Raji (cell line): Measurements from ENCODE around the gene CALN1.

Source experiments
- POLR2A ChIP-seq: IDR thresholded peaks from 2 replicates; pipeline ENCODE4 v1.6.1; 2011; ENCODE audit warnings: low read depth, low read length, control low read depth; ENCODE audit not compliant: insufficient read depth

CALN1 gene

DNA sequence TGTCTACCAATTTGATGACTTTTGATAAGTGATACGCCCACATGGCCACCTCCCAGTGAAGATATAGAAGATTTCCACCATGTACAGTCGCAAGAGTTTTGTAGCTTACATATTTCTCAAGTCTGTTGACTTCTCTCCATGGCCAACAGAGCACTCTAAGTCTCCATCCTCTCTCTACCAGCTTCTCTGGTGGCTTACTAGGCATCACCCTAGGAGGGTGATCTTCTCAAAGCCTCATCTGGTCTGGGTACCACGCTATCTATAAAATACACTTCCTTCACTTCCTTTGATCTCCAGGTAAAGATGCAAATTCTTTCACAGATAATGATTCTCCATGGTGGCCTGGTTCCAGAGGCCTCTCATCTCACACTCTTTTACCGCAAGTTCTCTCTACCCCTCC, 49.9 kb downstream of the CALN1 start:
- TF ChIP-seq POLR2A = no peak

DNA sequence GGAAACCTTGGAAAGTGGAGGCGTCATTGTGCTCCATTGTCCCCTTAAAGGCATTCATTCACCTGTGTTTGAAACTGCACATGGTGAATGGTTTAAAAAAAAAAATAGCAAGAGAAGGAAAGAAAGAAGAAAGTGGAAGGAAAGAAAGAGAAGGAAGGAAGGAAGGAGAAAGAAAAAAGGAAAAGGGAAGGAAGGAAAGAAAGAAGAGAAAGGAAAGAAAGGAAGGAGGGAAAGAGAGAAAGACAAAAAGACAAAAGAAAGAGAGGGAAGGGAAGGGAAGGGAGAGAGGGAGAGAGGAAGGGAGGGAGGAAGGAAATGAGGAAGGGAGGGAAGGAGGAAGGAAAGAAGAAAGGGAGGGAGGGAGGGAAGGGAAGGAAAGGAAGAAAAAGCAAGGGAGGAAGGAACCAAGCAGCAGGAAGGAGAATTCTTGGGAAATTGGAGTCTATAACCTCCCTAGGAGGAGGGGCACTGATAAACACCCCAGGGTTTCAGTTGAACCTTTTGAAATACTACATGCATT, 66.9 kb downstream of the CALN1 start:
- TF ChIP-seq POLR2A = no peak

DNA sequence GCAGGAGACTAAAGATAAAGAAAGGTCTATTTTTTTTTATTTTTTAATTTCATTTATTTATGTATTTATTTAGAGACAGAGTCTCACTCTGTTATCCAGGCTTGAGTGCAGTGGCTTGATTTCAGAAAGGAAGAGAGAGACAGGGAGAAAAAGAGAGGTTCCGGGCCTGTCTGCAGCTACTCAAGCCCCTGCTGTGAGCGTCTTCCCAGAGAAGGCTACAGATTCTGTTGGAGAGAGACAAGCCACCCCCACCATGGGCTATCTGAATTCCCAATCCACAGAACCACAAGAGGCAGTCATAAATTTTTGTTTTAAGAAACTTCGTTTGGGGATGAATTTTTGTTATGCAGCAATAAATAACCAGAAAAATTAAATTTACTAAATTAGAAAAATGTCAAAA, 68.1 kb downstream of the CALN1 start:
- no peak for TF ChIP-seq POLR2A

DNA sequence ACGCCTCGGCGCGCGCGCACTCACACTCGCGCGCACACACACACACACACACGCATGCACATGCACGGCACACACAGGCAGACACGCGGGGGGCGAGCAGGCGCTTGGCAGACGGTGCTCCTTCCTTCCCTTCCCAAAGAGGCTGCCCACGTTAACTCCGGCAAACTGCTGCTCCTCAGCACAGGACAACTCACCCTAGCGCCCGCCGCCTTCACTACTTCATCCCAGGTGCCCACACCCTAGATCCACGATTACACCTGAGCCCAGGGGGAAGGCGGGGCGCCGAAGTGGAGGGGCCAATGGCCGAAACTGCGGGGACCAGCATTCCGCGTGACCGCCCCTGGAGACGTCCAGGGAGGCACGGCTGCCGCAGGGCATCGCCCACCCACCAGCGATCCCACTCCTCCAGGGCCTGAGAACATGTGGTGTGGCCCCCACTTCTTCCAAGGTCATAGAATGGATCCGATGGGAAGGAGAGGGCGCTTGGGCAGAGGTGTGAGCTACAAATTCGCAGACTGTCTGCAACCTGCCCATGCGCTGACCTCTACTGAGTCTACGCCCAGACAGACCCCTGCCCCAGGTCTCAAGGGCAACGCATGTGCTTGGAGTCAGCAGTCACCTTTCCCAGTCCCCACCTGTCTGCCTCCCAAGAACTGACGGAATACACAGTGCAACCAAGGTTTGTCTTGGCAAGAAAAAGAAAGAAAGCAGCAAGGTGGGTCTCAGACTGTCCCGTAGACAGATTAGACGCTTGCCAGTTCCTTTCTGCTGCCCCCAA, 74.6 kb downstream of the CALN1 start:
- TF ChIP-seq POLR2A = no peak

DNA sequence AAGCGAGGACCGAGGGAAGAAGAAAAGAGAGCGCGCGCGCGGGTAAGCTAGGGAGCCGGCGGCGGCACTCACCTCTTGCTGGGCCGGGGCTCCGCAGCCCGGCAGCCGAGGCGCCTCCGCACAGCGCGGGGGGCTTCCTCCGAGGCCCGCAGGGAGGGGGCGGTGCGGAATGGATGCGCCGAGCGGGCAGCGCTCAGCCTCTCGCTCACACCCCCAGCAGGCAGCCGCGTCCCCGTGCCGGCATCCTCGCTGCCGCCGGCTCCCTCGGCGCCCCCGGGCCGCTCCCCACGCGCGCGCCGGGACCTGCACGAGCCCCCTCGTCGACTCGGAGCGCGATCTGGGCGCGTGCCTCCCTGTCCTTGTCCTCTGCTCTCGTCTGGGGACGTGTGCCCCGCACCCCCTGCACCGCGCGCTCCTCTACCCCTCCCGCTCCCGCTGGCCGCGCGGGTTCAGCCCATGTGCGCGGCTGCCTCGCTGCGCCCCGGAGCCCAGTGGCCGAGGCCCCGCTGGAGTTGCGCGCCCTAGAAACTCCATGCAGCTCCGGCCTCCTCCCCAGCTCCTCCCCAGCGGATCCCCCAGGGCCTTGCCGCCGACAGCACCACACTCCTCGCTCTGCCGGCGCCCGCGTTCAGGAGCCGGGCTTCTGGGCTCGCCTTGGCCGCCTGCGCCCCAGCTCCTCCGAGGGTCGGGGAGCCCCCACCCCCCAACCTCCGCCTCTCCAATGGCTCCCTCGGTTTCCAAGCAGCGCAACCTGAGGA, 75.3 kb downstream of the CALN1 start:
- TF ChIP-seq POLR2A = no peak

DNA sequence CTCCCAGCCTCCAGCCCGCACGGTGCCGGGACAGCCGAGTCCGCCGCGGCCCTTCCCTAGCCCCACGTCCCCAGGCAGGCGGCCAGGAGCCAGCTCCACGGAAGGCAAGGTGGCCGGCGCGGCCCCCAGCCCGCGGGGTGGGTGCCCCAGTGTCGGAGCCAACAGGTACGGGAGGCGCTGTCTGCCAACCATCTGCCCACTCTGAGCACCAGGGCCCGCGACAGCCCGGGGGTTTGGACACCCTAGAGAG, 75.8 kb downstream of the CALN1 start:
- no peak for TF ChIP-seq POLR2A

DNA sequence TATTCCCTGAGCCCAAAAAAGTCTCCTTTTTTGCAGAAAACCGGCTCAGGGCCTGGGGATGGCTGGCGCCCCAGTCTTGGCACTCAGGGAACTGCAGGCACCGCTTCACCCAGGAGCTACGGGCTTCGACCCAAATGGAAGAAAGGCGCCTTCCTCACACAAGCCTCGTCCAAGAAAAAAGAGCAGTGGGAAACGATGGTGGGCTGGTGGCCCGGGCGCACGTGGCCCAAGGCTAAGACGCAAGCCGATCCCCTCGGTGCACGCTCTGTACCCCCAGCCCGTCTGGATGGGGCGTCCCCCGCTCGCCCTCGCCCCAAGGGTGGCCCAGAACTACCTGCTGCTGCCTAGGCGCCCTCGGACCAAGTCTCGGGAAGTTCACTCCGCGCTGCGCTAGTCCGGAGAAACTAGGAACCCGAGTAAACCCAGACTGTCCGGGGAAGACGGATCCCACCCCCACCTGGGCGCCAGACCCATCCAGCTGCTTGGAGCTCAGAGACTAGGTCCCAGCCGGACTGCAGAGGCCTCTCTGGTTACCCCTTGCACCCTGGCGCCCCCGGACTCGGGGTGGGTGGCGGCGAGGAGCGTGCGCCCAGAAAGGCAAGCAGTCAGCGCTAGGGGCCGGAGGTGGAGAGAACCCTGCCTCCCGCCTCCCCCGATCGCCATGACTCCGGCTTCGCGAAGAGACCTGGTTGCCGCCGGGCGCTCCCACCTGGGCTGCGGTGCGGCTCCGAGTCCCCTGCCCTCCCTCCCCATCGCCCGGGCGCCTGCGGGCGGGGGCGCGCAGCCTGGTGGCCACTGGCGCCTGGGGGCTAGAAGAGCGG, 76.4 kb downstream of the CALN1 start:
- no peak for TF ChIP-seq POLR2A

DNA sequence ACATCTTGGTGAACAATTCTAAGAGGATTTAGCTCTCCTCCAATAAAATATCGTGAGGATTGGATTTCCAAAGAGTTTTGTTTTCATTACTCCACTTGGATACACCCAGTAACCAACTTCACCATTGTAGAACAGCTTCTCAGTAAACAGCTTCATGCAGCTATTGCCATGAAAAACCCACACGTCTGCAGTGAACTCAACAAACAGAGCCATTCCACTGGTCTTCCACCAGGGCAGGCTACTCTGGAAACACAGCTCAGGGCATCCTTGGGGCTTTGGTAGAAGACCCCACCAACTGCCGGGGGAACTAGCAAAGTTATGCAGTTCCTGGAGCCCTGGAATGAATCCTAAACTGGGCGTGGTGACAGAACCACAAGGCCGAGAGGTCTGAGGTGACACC, 77.4 kb downstream of the CALN1 start:
- no peak for TF ChIP-seq POLR2A

DNA sequence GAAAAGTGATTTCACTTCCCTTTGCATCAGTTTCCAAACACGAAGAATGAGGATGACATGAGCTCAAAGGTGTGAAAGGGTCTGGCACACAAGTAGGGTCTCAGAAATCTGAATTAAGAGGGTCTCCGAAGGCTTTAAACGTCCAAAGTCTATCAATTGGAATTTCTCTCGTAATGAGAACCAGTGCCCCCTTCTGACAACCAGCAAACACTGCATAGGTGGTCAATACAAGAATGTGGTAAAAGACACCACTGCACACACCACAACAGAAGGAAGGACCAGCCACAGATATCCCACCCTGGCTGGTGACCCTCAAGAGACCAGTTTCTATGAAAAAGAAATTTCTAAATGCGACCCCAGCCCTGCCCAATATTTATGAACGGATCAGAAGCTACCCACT, 78.1 kb downstream of the CALN1 start:
- no peak for TF ChIP-seq POLR2A

DNA sequence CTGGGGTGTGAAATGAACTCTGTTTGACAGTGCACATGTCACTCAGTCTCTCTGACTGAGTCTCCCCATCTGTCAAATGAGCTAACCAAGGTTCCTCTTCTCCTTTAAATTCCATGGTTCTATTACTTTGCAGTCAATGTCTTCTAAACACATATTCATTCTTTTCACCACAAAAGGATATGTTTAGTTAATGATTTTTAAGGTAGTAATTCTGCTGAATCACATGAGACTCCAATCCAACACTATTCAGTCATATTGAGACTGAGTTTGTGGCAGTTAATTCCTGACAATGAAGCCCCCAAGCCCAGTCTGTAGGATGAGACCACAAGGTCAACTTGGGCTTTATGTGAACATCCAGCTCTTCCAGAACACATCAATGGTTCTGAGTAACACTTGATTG, 85.3 kb downstream of the CALN1 start:
- TF ChIP-seq POLR2A = no peak

DNA sequence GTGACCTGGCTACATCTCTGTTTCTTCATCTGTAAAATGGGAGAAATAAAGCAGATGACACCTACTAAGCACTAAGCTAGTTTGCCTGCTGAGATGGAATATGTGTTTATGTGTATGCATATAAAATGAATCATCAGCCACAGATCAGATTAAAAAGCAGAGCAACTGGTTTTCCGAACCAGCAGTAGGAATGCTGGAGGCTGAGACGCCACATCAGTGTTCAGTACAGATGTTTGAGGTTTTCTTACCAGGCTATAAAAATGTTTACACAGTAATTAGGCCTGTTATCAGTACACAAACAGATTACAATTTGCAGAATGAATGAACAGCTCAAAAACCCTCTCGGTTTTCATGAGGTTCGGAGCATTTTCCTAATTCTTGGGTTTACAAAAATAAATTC, 85.8 kb downstream of the CALN1 start:
- no peak for TF ChIP-seq POLR2A

DNA sequence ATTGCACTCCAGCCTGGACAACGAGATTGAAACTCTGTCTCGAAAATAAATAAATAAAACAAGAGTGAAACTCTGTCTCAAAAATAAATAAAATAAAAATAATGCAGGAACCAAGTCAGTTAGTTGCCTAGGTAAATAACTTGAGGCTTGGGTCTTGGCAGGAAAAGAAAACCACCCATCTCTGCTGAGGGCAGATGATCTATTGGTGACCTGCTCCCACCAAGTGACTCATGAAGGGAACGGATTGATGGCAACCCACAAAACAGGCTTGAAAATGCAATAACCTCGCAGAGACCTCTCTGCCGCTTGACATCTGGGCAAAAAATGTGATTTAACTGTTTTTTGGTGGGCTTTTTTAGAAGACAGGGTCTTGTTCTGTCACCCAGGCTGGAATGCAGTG, 86.6 kb downstream of the CALN1 start:
- TF ChIP-seq POLR2A = no peak

DNA sequence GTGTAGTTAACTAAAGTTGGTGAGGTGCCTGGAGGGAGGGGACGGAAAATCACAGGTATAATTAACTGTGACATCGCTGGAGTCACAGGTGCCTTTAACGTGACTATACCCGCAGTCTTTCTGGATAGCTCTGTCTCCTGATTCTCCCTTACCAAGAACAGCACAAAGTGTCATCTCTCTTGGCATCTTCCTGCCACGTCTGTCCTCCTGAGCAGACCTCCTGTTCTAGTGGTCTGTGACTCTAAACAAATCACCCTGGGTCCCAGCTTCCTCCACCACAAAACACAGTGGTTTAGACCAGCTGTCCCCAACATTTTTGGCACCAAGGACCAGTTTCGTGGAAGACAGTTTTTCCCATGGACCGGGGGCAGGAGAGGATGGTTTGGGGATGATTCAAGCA, 90.5 kb downstream of the CALN1 start:
- TF ChIP-seq POLR2A = no peak

DNA sequence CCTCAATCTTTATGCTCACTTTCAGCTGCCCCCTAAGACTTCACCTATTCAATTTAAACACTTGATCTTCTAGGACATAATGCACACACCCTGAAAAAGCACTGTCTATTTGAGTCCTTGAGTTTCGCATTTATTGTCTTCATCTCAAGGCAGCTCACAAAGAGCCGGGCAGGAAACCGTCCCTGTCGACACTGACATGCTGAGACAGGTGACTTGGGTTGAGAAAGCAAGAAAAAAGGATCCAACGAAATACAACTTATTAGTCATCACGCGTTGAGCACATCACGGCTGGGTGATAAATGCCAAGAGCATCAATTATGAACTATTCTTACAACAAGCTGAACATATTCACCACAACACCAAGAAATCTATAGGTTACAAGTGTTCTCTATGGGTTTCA, 91.1 kb downstream of the CALN1 start:
- no peak for TF ChIP-seq POLR2A

DNA sequence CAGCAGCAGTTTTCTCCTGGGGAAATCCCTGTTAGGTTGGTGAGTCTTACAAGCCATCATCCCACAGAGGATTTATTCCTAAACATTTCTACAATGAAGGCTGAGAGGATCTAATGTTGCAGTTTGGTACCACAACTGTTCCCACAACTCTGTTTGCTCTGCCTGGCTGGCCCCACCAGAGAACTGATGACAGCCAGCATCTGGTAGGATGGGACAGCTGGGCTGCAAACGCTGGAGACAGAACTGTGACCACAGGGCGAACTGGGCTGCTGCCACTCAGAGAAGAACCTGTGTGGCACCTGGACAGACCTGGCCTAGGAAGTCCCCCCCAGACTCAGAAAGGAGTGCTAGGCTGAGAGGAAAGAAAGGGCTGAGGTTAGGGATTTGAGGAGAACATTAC, 94.8 kb downstream of the CALN1 start:
- TF ChIP-seq POLR2A = no peak

DNA sequence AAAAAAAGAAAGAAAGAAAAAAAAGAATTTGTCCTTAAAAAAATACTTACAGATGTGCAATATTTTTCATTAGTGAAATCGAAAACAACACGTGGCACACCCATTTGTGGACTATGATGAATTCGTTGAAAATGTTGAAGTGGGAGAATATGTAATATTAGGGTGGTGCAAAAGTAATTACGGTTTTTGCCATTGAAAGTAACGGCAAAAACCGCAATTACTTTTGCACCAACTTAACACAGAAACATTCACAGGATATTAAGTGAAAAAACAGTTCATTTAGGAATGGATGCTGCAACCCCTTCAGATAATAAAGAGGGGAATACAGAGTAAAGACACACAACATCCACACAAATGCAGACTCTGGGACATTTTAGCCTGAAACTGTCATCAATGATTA, 96.0 kb downstream of the CALN1 start:
- TF ChIP-seq POLR2A = no peak
